HepG2 (cell line): ENCODE results near the gene C3orf18. TPM values are rescaled to one million over a fixed set of nuclear protein-coding genes. Genes with fewer than 3 reads are reported as not detected.

ENCODE experiments used
- AGO2 ChIP-seq: fragments of 200-400 bp; formaldehyde crosslinking; optimal IDR thresholded peaks from 2 replicates; pipeline ENCODE3; 2017; ENCODE audit warnings: mild to moderate bottlenecking, low read depth, low read length, moderate library complexity
- HDAC2 ChIP-seq: sonication (generic); formaldehyde crosslinking; IDR thresholded peaks from 2 replicates; pipeline ENCODE4 v1.4.0; 2020; ENCODE audit warnings: missing genetic modification reagents
- HIC2 ChIP-seq: sonication (generic); formaldehyde crosslinking; IDR thresholded peaks from 2 replicates; pipeline ENCODE4 v1.9.0; 2022; ENCODE audit warnings: low read depth, missing genetic modification reagents
- MXD4 ChIP-seq: IDR thresholded peaks from 2 replicates; pipeline ENCODE4 v1.6.1; 2016; ENCODE audit warnings: mild to moderate bottlenecking, missing biosample characterization, missing genetic modification reagents
- NONO ChIP-seq, 2 experiments: fragments of 450-650 bp in 1 of 2; sonication (generic) in 1 of 2; formaldehyde crosslinking in 1 of 2; IDR thresholded peaks in 1 of 2; conservative IDR thresholded peaks in 1 of 2; 2 replicates each; pipeline versions ENCODE4 v1.6.1 to v1.8.0; 2017 to 2022; ENCODE audit warnings: mild to moderate bottlenecking in 1 of 2, missing genetic modification reagents in 1 of 2, moderate library complexity in 1 of 2
- PATZ1 ChIP-seq: sonication (generic); formaldehyde crosslinking; IDR thresholded peaks from 2 replicates; pipeline ENCODE4 v1.4.0; 2020; ENCODE audit warnings: missing genetic modification reagents
- PHF21A ChIP-seq: sonication (generic); formaldehyde crosslinking; IDR thresholded peaks from 2 replicates; pipeline ENCODE4 v1.5.0; 2020; ENCODE audit warnings: mild to moderate bottlenecking, missing genetic modification reagents
- PITX1 ChIP-seq: sonication (generic); formaldehyde crosslinking; IDR thresholded peaks from 2 replicates; pipeline ENCODE4 v1.5.1; 2020; ENCODE audit warnings: mild to moderate bottlenecking, missing genetic modification reagents
- SOX6 ChIP-seq, 2 experiments: fragments of 450-650 bp in 1 of 2; sonication (generic) in 1 of 2; formaldehyde crosslinking in 1 of 2; IDR thresholded peaks; 2 replicates each; pipeline versions ENCODE4 v1.4.0 to v1.6.1; 2017 to 2020; ENCODE audit warnings: antibody characterized with exemption in 1 of 2, mild to moderate bottlenecking in 1 of 2, missing genetic modification reagents in 1 of 2
- SPEN ChIP-seq: sonication (generic); formaldehyde crosslinking; IDR thresholded peaks from 2 replicates; pipeline ENCODE4 v1.5.1; 2020; ENCODE audit warnings: low read depth, mild to moderate bottlenecking, missing genetic modification reagents
- TARDBP ChIP-seq: sonication (generic); formaldehyde crosslinking; IDR thresholded peaks from 2 replicates; pipeline ENCODE4 v1.8.0; 2022; ENCODE audit warnings: mild to moderate bottlenecking, missing genetic modification reagents
- TBX2 ChIP-seq: sonication (generic); formaldehyde crosslinking; IDR thresholded peaks from 2 replicates; pipeline ENCODE4 v1.5.0; 2020; ENCODE audit warnings: missing genetic modification reagents, mild to moderate bottlenecking, borderline replicate concordance
- XRCC5 ChIP-seq: fragments of 200-400 bp; formaldehyde crosslinking; optimal IDR thresholded peaks from 2 replicates; pipeline ENCODE3; 2017; ENCODE audit warnings: mild to moderate bottlenecking, low read length
- ZBTB7B ChIP-seq: sonication (generic); formaldehyde crosslinking; IDR thresholded peaks from 2 replicates; pipeline ENCODE4 v1.4.0; 2020; ENCODE audit warnings: missing genetic modification reagents
- ZMAT5 ChIP-seq: sonication (generic); formaldehyde crosslinking; IDR thresholded peaks from 2 replicates; pipeline ENCODE4 v1.5.0; 2020; ENCODE audit warnings: mild to moderate bottlenecking, low read depth, missing genetic modification reagents, borderline replicate concordance
- ZNF263 ChIP-seq: sonication (generic); formaldehyde crosslinking; IDR thresholded peaks from 2 replicates; pipeline ENCODE4 v1.4.0; 2020; ENCODE audit warnings: missing genetic modification reagents
- ZNF580 ChIP-seq: IDR thresholded peaks from 2 replicates; pipeline ENCODE4 v1.6.1; 2016; ENCODE audit warnings: low read depth, borderline replicate concordance
- ZNF772 ChIP-seq: sonication (generic); formaldehyde crosslinking; IDR thresholded peaks from 2 replicates; pipeline ENCODE4 v1.5.0; 2020; ENCODE audit warnings: mild to moderate bottlenecking, missing genetic modification reagents
- ZNF800 ChIP-seq: sonication (generic); formaldehyde crosslinking; IDR thresholded peaks from 2 replicates; pipeline ENCODE4 v1.4.0; 2020; ENCODE audit warnings: missing genetic modification reagents
- polyA plus RNA-seq, 8 experiments: library from polyadenylated mRNA; depleted of rRNA in 3 of 8; stranded (reverse) in 7 of 8; unstranded in 1 of 8; fragments of >200 nt; fragmentation: Illumina TruSeq in 4 of 8; extraction: Trizol in 4 of 8; gene quantifications; 2 replicates each; pipeline versions ENCODE4 v1.2.1 to v1.2.3, GENCODE V29; 2011 to 2016; ENCODE audit warnings: low read depth in 4 of 8, missing spikeins in 1 of 8, mixed read lengths in 1 of 8; ENCODE audit not compliant: insufficient read depth in 1 of 8
- total RNA-seq, 5 experiments: library from RNA; depleted of rRNA; stranded (reverse); fragments of >200 nt; fragmentation: Illumina TruSeq; extraction: Trizol; gene quantifications; 2 replicates each; pipeline ENCODE4 v1.2.3, GENCODE V29; 2016; ENCODE audit warnings: low read depth in 1 of 5

Gene C3orf18
- total and polyA plus RNA-seq, 2 of the 13 experiments (the other 11 are each of a cell fraction or from before 2014, with no cell fraction given): 1.6 to 4.8 TPM

GRCh38 chr3:50515565-50516439, 51.7 kb downstream of the C3orf18 start (continued):
- peak; percentile 34; the same call in 1 of the 2 replicates for TF ChIP-seq ZNF263 (CRISPR knock-in tag)
- no peak for TF ChIP-seq ZMAT5 (CRISPR knock-in tag)
- peak; percentile 37 for TF ChIP-seq XRCC5
- peak; percentile 32; the same call in 1 of the 2 replicates for TF ChIP-seq TBX2
- 0 out of 2 replicates have a peak, but pooled peaks have one; percentile 32 for TF ChIP-seq HDAC2 (CRISPR knock-in tag)
- TF ChIP-seq ZNF800: peak; percentile 22; the same call in 1 of the 2 replicates
- TF ChIP-seq TARDBP (CRISPR knock-in tag): peak; percentile 31; the same call in 1 of the 2 replicates
- TF ChIP-seq MXD4 (CRISPR knock-in tag): no peak
- peak; percentile 81; the same call in 1 of the 2 replicates for TF ChIP-seq PHF21A (CRISPR knock-in tag)
- TF ChIP-seq SOX6 (IDR thresholded peaks at IDR 0.05): no peak
- peak; percentile 30; the same call in 1 of the 2 replicates for TF ChIP-seq SOX6 (CRISPR knock-in tag; IDR thresholded peaks at IDR 0.05)
- 0 out of 2 replicates have a peak, but pooled peaks have one; percentile 51 for TF ChIP-seq PITX1 (CRISPR knock-in tag)
- TF ChIP-seq PATZ1 (CRISPR knock-in tag): peak; percentile 83
- TF ChIP-seq SPEN (CRISPR knock-in tag): peak; percentile 44; the same call in 1 of the 2 replicates
- TF ChIP-seq AGO2: no peak
- no peak for TF ChIP-seq ZNF772 (CRISPR knock-in tag)
- TF ChIP-seq NONO (IDR thresholded peaks at IDR 0.05): no peak
- TF ChIP-seq NONO (CRISPR knock-in tag; conservative IDR thresholded peaks at IDR 0.05): 0 out of 2 replicates have a peak, but pooled peaks have one; percentile 23
- TF ChIP-seq HIC2 (CRISPR knock-in tag): no peak
- TF ChIP-seq ZBTB7B (CRISPR knock-in tag): peak; percentile 68
- no peak for TF ChIP-seq ZNF580
